Endothelial cell of umbilical vein (primary cell): ENCODE data around the gene TRMT1. TPM values are rescaled to one million over a fixed set of nuclear protein-coding genes. Genes with fewer than 3 reads are reported as not detected.

Experiments used
- BruUV-seq: library from RNA; stranded (reverse); fragments of 400-500 nt; replicated peaks from 2 replicates; lab custom pipeline; 2021; lab: Mats Ljungman, UMichigan
- CTCF ChIA-PET: fragments of 300-600, 350-600 bp; sonication (Branson Sonifier 250); formaldehyde crosslinking; loops from one replicate; lab custom pipeline; 2021; ENCODE audit warnings: antibody characterized with exemption, inconsistent platforms; lab: Charles Lee
- POLR2A ChIA-PET: fragments of 300-600, 350-600 bp; sonication (Branson Sonifier 250); formaldehyde crosslinking; loops from one replicate; lab custom pipeline; 2021; ENCODE audit warnings: antibody characterized with exemption, inconsistent platforms; lab: Charles Lee
- DNase-seq: peaks from one replicate; pipeline ENCODE4 v3.0.0-alpha.2; 2011; ENCODE audit warnings: low read depth, low spot score
- FAIRE-seq: peaks from 2 replicates; lab custom pipeline; 2011; peaks lifted over from hg19 to GRCh38; lab: Jason Lieb, UNC
- H2AFZ ChIP-seq: 2 replicates; pipeline ENCODE4 v1.6.0; 2012; ENCODE audit warnings: low read depth, low read length, control low read depth, inconsistent platforms
- H3K27ac ChIP-seq: 2 replicates; pipeline ENCODE4 v1.5.1; 2011; ENCODE audit warnings: low read depth, mild to moderate bottlenecking, control low read depth, low read length, moderate library complexity; ENCODE audit not compliant: insufficient read depth
- H3K27me3 ChIP-seq, 2 experiments: 2 replicates each; pipeline versions ENCODE4 v1.6.0 to v1.6.1; 2011; ENCODE audit warnings: low read length in 2 of 2, mixed read lengths in 1 of 2; ENCODE audit not compliant: control insufficient read depth in 2 of 2, insufficient read depth in 2 of 2
- H3K36me3 ChIP-seq, 2 experiments: 2 replicates in 1 of 2; 3 replicates in 1 of 2; pipeline ENCODE4 v1.5.1; 2011; ENCODE audit warnings: low read length in 2 of 2, mild to moderate bottlenecking in 1 of 2, moderate library complexity in 1 of 2; ENCODE audit not compliant: control insufficient read depth in 2 of 2, insufficient read depth in 2 of 2; ENCODE audit errors: extremely low read depth in 1 of 2
- H3K4me1 ChIP-seq: 3 replicates; pipeline ENCODE4 v1.5.1; 2011; ENCODE audit warnings: mild to moderate bottlenecking, low read length; ENCODE audit not compliant: control insufficient read depth, insufficient read depth; ENCODE audit errors: extremely low read depth
- H3K4me2 ChIP-seq: 2 replicates; pipeline ENCODE4 v1.6.1; 2011; ENCODE audit warnings: low read length, control low read depth, mixed read lengths; ENCODE audit not compliant: insufficient read depth
- H3K4me3 ChIP-seq, 3 experiments: fragments of 200-600 bp in 1 of 3; sonication (generic), shearing (Covaris generic) in 1 of 3; replicated peaks in 1 of 3; 2 replicates each; pipeline ENCODE4 v1.5.1; 2011 to 2016; ENCODE audit warnings: control low read depth in 3 of 3, low read length in 3 of 3, mild to moderate bottlenecking in 2 of 3, inconsistent platforms in 1 of 3, low read depth in 1 of 3, moderate library complexity in 1 of 3; ENCODE audit not compliant: insufficient read depth in 1 of 3
- H3K79me2 ChIP-seq: 2 replicates; pipeline ENCODE4 v1.6.0; 2012; ENCODE audit warnings: low read length, inconsistent platforms; ENCODE audit not compliant: control insufficient read depth, insufficient read depth
- H3K9ac ChIP-seq: replicated peaks from 2 replicates; pipeline ENCODE3; 2011; ENCODE audit warnings: low read length, control low read depth; ENCODE audit not compliant: insufficient read depth; ENCODE audit errors: extremely low read depth
- H3K9me1 ChIP-seq: replicated peaks from 3 replicates; pipeline ENCODE4 v1.6.0; 2011; ENCODE audit warnings: mild to moderate bottlenecking, low read length; ENCODE audit not compliant: control insufficient read depth, insufficient read depth; ENCODE audit errors: extremely low read depth
- H3K9me3 ChIP-seq: replicated peaks from 2 replicates; pipeline ENCODE4 v1.5.1; 2012; ENCODE audit warnings: low read length, inconsistent platforms; ENCODE audit not compliant: control insufficient read depth, insufficient read depth
- H4K20me1 ChIP-seq: replicated peaks from 2 replicates; pipeline ENCODE3; 2011; ENCODE audit warnings: mild to moderate bottlenecking, low read length; ENCODE audit not compliant: control insufficient read depth, insufficient read depth; ENCODE audit errors: extremely low read depth
- EZH2 ChIP-seq: IDR thresholded peaks from 2 replicates; pipeline ENCODE4 v1.6.1; 2012; ENCODE audit warnings: borderline replicate concordance, low read depth, mild to moderate bottlenecking, moderate library complexity, low read length, inconsistent platforms; ENCODE audit not compliant: severe bottlenecking
- FOS ChIP-seq: IDR thresholded peaks from 2 replicates; pipeline ENCODE4 v1.6.1; 2011; ENCODE audit warnings: mild to moderate bottlenecking, low read length, moderate library complexity, borderline replicate concordance; ENCODE audit not compliant: insufficient read depth
- GATA2 ChIP-seq: IDR thresholded peaks from 2 replicates; pipeline ENCODE4 v1.7.0; 2011; ENCODE audit warnings: low read depth, mild to moderate bottlenecking, moderate library complexity, mixed read lengths, low read length; ENCODE audit not compliant: insufficient read length, insufficient read depth
- JUN ChIP-seq: IDR thresholded peaks from 2 replicates; pipeline ENCODE4 v1.6.1; 2011; ENCODE audit warnings: borderline replicate concordance, low read depth; ENCODE audit not compliant: insufficient read length, insufficient read depth
- MYC ChIP-seq: IDR thresholded peaks from one replicate; pipeline ENCODE4 v1.6.1; 2011; ENCODE audit warnings: mild to moderate bottlenecking, low read depth, low read length
- POLR2A ChIP-seq: IDR thresholded peaks from 2 replicates; pipeline ENCODE4 v1.6.1; 2012; ENCODE audit warnings: low read depth, mild to moderate bottlenecking, control low read depth, low read length
- POLR2AphosphoS5 ChIP-seq: IDR thresholded peaks from 2 replicates; pipeline ENCODE4 v1.6.1; 2012; ENCODE audit warnings: low read depth, mild to moderate bottlenecking, control low read depth, low read length, moderate library complexity; ENCODE audit not compliant: insufficient read depth
- dilution Hi-C: fragments of 300-500 bp; cut with MboI; formaldehyde crosslinking; loops from one replicate; pipeline ENCODE4 v1.15.0; 2019; ENCODE audit warnings: low sequenced_read_pairs; ENCODE audit not compliant: extremely low pct_ligation_motif_present
- intact Hi-C: fragments of 100-400 bp; cut with micrococcal nuclease; formaldehyde crosslinking; loops from one replicate; pipeline ENCODE4 v1.10.0; 2022
- polyA plus RNA-seq, 4 experiments: library from polyadenylated mRNA; depleted of rRNA in 3 of 4; stranded (reverse) in 3 of 4; unstranded in 1 of 4; fragments of >200 nt; gene quantifications; 2 replicates each; pipeline versions ENCODE4 v1.2.1 to v1.2.3, GENCODE V29; 2011 to 2012; ENCODE audit warnings: missing spikeins in 1 of 4
- total RNA-seq: library from RNA; stranded (reverse); gene quantifications from 2 replicates; pipeline ENCODE4 v1.2.3, GENCODE V29; 2021
- TF ChIP-seq, protein P1 (sequence below): IDR thresholded peaks from 2 replicates; pipeline ENCODE4 v1.6.1; 2011; ENCODE audit not compliant: insufficient read depth, insufficient read length
- TF ChIP-seq, protein P2 (sequence below), 2 donors: IDR thresholded peaks; 1 replicate in 1 of 2; 2 replicates in 1 of 2; pipeline ENCODE4 v1.5.1; 2011; ENCODE audit warnings: low read length in 2 of 2, mild to moderate bottlenecking in 2 of 2, moderate library complexity in 2 of 2, control low read depth in 1 of 2, inconsistent platforms in 1 of 2, low read depth in 1 of 2; ENCODE audit not compliant: insufficient read depth in 1 of 2; ENCODE audit errors: extremely low read depth in 1 of 2

Gene TRMT1
- total and polyA plus RNA-seq, 2 donors (not counting 3 experiments of a cell fraction or from before 2014, with no cell fraction given): 46.3 to 53.0 TPM

DNA sequence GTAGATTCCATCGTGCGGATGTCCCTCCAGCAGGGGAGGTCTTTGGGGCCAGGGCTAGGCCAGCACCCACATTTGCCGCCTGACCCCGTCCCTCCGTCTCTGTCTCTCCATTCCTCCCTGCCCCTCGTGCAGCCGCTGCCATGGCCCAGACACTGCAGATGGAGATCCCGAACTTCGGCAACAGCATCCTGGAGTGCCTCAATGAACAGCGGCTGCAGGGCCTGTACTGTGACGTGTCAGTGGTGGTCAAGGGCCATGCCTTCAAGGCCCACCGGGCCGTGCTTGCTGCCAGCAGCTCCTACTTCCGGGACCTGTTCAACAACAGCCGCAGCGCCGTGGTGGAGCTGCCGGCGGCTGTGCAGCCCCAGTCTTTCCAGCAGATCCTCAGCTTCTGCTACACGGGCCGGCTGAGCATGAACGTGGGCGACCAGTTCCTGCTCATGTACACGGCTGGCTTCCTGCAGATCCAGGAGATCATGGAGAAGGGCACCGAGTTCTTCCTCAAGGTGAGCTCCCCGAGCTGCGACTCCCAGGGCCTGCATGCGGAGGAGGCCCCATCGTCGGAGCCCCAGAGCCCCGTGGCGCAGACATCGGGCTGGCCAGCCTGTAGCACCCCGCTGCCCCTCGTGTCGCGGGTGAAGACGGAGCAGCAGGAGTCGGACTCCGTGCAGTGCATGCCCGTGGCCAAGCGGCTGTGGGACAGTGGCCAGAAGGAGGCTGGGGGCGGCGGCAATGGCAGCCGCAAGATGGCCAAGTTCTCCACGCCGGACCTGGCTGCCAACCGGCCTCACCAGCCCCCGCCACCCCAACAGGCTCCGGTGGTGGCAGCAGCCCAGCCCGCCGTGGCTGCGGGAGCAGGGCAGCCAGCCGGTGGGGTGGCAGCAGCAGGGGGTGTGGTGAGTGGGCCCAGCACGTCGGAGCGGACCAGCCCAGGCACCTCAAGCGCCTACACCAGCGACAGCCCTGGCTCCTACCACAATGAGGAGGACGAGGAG, 18.8 kb upstream of the TRMT1 start:
- Histone ChIP-seq H4K20me1 (peaks cover 2% of the 10 kb centered on the region), H3K9ac (no peak overlapping the region), H3K27ac (no peak overlapping the region), H3K27me3 (no peaks in the 10 kb centered on the region), H2AFZ (no peak overlapping the region), H3K36me3 (peaks cover 12 to 36% of the 10 kb centered on the region in 2 experiments), H3K9me3 (no peaks in the 10 kb centered on the region), H3K4me3 (no peak overlapping the region), H3K4me1 (no peaks in the 10 kb centered on the region), H3K9me1 (no peaks in the 10 kb centered on the region), H3K79me2 (peaks cover 39% of the 10 kb centered on the region), H3K4me2 (no peak overlapping the region)
- dilution Hi-C loops: no loop called here
- CTCF ChIA-PET: no interaction called here
- intact Hi-C loops: no loop called here
- no TSS peak for BruUV-seq
- TF ChIP-seq MYC: no peak
- TF ChIP-seq EZH2: no peak
- TF ChIP-seq, protein P1, sequence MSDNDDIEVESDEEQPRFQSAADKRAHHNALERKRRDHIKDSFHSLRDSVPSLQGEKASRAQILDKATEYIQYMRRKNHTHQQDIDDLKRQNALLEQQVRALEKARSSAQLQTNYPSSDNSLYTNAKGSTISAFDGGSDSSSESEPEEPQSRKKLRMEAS: no peak
- TF ChIP-seq FOS: no peak
- TF ChIP-seq POLR2A: no peak
- TF ChIP-seq JUN: no peak
- TF ChIP-seq GATA2: no peak
- TF ChIP-seq POLR2AphosphoS5: no peak
- TF ChIP-seq, protein P2, sequence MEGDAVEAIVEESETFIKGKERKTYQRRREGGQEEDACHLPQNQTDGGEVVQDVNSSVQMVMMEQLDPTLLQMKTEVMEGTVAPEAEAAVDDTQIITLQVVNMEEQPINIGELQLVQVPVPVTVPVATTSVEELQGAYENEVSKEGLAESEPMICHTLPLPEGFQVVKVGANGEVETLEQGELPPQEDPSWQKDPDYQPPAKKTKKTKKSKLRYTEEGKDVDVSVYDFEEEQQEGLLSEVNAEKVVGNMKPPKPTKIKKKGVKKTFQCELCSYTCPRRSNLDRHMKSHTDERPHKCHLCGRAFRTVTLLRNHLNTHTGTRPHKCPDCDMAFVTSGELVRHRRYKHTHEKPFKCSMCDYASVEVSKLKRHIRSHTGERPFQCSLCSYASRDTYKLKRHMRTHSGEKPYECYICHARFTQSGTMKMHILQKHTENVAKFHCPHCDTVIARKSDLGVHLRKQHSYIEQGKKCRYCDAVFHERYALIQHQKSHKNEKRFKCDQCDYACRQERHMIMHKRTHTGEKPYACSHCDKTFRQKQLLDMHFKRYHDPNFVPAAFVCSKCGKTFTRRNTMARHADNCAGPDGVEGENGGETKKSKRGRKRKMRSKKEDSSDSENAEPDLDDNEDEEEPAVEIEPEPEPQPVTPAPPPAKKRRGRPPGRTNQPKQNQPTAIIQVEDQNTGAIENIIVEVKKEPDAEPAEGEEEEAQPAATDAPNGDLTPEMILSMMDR (IDR thresholded peaks at IDR 0.05; ENCODE audit: extremely low read depth in 1 of 2, insufficient read depth in 1 of 2, low read depth in 1 of 2, low read length in 2 of 2): no peak
- DNase-seq: no peak
- FAIRE-seq: no peak
- POLR2A ChIA-PET: no interaction called here
